GM19351 (cell line): ENCODE measurements around the gene PRH2.

Source experiments
- ATAC-seq: cut with Tn5 transposase; IDR thresholded peaks from one replicate; pipeline ENCODE4 v1.9.1; 2021; ENCODE audit warnings: mild to moderate bottlenecking, moderate library complexity; ENCODE audit not compliant: unreplicated experiment

Gene PRH2

GRCh38 chr12:10959804-10960203, 30.8 kb downstream of the PRH2 start:
- no peak for ATAC-seq

- no peak for ATAC-seq
Observed at GRCh38 chr12:10960211-10960610, 31.2 kb downstream of the PRH2 start.

- ATAC-seq, result no peak
Observed at GRCh38 chr12:10965476-10965875, 36.4 kb downstream of the PRH2 start.

- ATAC-seq, result no peak
Observed at GRCh38 chr12:10966314-10966713, 37.3 kb downstream of the PRH2 start.

GRCh38 chr12:10967409-10967808, 38.4 kb downstream of the PRH2 start:
- no peak for ATAC-seq

- ATAC-seq, result no peak
Observed at GRCh38 chr12:10968765-10969456, 39.9 kb downstream of the PRH2 start.

- ATAC-seq, result no peak
Observed at GRCh38 chr12:10974965-10975364, 45.9 kb downstream of the PRH2 start.

- no peak for ATAC-seq
Observed at GRCh38 chr12:10982244-10982643, 53.2 kb downstream of the PRH2 start.
